Measurements from ENCODE around the gene RELA. TPM values are rescaled to one million over a fixed set of nuclear protein-coding genes. Genes with fewer than 3 reads are reported as not detected.

Gene RELA
- total and polyA plus RNA-seq, 2 experiments from 2014 or later: 18.5 to 22.8 TPM

GRCh38 chr11:65636108-65637031 is 26.3 kb downstream of the RELA start:
- Mint-ChIP-seq H3K27me3 (ENCODE audit: insufficient read depth, low read depth, poor library complexity) (peaks cover 18% of the 10 kb centered on the region), H3K4me1 (peaks cover 19% of the 10 kb centered on the region), H3K9me3 (no peaks in the 10 kb centered on the region), H3K36me3 (ENCODE audit: low read depth) (peaks cover 20% of the 10 kb centered on the region), H3K27ac (peak overlapping the region; percentile 80; the same call in 1 of the 2 replicates), H3K4me3 (peak overlapping the region; percentile 62; the same call in 2 of the 3 replicates)
- peaks cover 12% of the 10 kb centered on the region; the same call in 1 of the 2 replicates for H3K36me3 ChIP-seq (ENCODE audit: insufficient read depth)
- peaks cover 23% of the 10 kb centered on the region for H3F3A ChIP-seq (replicated peaks; ENCODE audit: low read depth)
- no peaks in the 10 kb centered on the region for H3K27me3 ChIP-seq (ENCODE audit: insufficient read depth)
- no peak overlapping the region for H2AFZ ChIP-seq
- H3K4me1 ChIP-seq (ENCODE audit: insufficient read depth): peaks cover 18% of the 10 kb centered on the region
- TF ChIP-seq ZNF114 (CRISPR knock-in tag; IDR thresholded peaks at IDR 0.05) (no peak), REST (IDR thresholded peaks at IDR 0.05; ENCODE audit: unreplicated experiment) (no peak), EZH2phosphoT487 (IDR thresholded peaks at IDR 0.05; ENCODE audit: unreplicated experiment) (no peak), EZH2 (IDR thresholded peaks at IDR 0.05; ENCODE audit: low read depth, unreplicated experiment) (no peak), STAT1 (IDR thresholded peaks at IDR 0.05; ENCODE audit: unreplicated experiment) (no peak), NANOG (IDR thresholded peaks at IDR 0.05; ENCODE audit: borderline replicate concordance) (no peak), CTCF (conservative IDR thresholded peaks at IDR 0.05; ENCODE audit: low read depth in 2 of 2) (no peak), POLR2AphosphoS5 (IDR thresholded peaks at IDR 0.05; ENCODE audit: low read depth) (no peak), JUNB (IDR thresholded peaks at IDR 0.05; ENCODE audit: unreplicated experiment) (no peak), ZNF462 (CRISPR knock-in tag; IDR thresholded peaks at IDR 0.05) (no peak), ETS1 (IDR thresholded peaks at IDR 0.05) (no peak), CREB1 (CRISPR knock-in tag; IDR thresholded peaks at IDR 0.05; ENCODE audit: low read depth) (no peak), ZNF331 (CRISPR knock-in tag; IDR thresholded peaks at IDR 0.05; ENCODE audit: low read depth) (no peak)
- DNase-seq (ENCODE audit: low spot score) (no peak), ATAC-seq (no peak)
- no peaks in the 10 kb centered on the region; the same call in 1 of the 2 replicates for H4K20me1 ChIP-seq (replicated peaks; ENCODE audit: insufficient read depth)
- peak overlapping the region; percentile 52; the same call in 1 of the 2 replicates for H3K27ac ChIP-seq (ENCODE audit: low read depth)
- H3K4me2 ChIP-seq: no peak overlapping the region; the same call in 1 of the 2 replicates
- H3K9me2 ChIP-seq (ENCODE audit: insufficient read depth): no peaks in the 10 kb centered on the region
- H3K4me3 ChIP-seq: no peak overlapping the region
- no peaks in the 10 kb centered on the region for H3K79me2 ChIP-seq (replicated peaks; ENCODE audit: insufficient read depth)
